Measurements from ENCODE around the gene GRB7.
A peak's percentile ranks its signal among the peaks of the same experiment; 100 is the strongest.

Gene GRB7

DNA sequence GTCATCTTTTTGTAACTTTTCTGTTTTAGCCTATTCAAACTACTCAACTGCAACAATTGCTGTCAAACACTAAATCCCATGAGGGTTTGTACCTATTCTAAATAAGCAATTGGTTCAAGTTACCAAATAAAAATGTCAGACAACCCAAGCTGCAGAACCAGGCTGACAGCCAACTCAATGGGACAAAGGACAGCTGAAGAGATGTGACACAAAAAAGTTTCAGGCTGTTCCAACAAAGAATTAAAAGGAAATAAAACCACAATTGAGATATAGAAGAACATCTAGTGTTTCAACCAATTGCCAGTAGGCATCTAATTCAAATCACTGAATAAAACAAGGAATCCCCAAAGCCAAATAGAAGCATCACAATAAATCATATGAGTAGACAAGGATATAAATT, 49.3 kb downstream of the GRB7 start:
- H3K79me2 ChIP-seq (ENCODE audit: insufficient read depth, low read length) = peaks cover 24% of the 10 kb centered on the region; the same call in 1 of the 2 replicates
- no peaks in the 10 kb centered on the region for H3K9me2 ChIP-seq (replicated peaks; ENCODE audit: insufficient read depth, low read length)
- peak overlapping the region; percentile 51 for H3K27ac ChIP-seq (ENCODE audit: low read depth, low read length)
- H3K4me2 ChIP-seq (ENCODE audit: low read depth, low read length, poor library complexity, severe bottlenecking) = no peak overlapping the region
- H3F3A ChIP-seq (ENCODE audit: insufficient read depth) = peaks cover 32% of the 10 kb centered on the region
- no peak overlapping the region; the same call in 1 of the 2 replicates for H3K9ac ChIP-seq (ENCODE audit: low read length)
- no peak for TF ChIP-seq EZH2phosphoT487 (conservative IDR thresholded peaks at IDR 0.05; ENCODE audit: low read length)
- no peak for TF ChIP-seq CTCF (IDR thresholded peaks at IDR 0.05; ENCODE audit: insufficient read depth, low read length, poor library complexity, severe bottlenecking)
- H2AFZ ChIP-seq (ENCODE audit: low read depth, low read length, severe bottlenecking) = no peak overlapping the region
- no peaks in the 10 kb centered on the region for H3K9me3 ChIP-seq (ENCODE audit: insufficient read depth, low read length)
- H3K4me3 ChIP-seq (ENCODE audit: insufficient read depth, low read length, poor library complexity, severe bottlenecking) = no peak overlapping the region
- H3K36me3 ChIP-seq (ENCODE audit: low read length) = peaks cover 64% of the 10 kb centered on the region
- no peaks in the 10 kb centered on the region for H3K27me3 ChIP-seq (ENCODE audit: low read length)
- no peaks in the 10 kb centered on the region for H4K20me1 ChIP-seq (ENCODE audit: low read depth, low read length)

- Histone ChIP-seq H3K27me3 (ENCODE audit: low read length) (no peaks in the 10 kb centered on the region), H3F3A (ENCODE audit: insufficient read depth) (peaks cover 30% of the 10 kb centered on the region), H3K79me2 (ENCODE audit: insufficient read depth, low read length) (peaks cover 21% of the 10 kb centered on the region; the same call in 1 of the 2 replicates), H3K9me2 (replicated peaks; ENCODE audit: insufficient read depth, low read length) (no peaks in the 10 kb centered on the region), H4K20me1 (ENCODE audit: low read depth, low read length) (no peaks in the 10 kb centered on the region), H3K4me2 (ENCODE audit: low read depth, low read length, poor library complexity, severe bottlenecking) (no peak overlapping the region), H3K9me3 (ENCODE audit: insufficient read depth, low read length) (no peaks in the 10 kb centered on the region), H3K27ac (ENCODE audit: low read depth, low read length) (peak overlapping the region; percentile 51), H3K4me3 (ENCODE audit: insufficient read depth, low read length, poor library complexity, severe bottlenecking) (no peak overlapping the region), H3K36me3 (ENCODE audit: low read length) (peaks cover 70% of the 10 kb centered on the region), H2AFZ (ENCODE audit: low read depth, low read length, severe bottlenecking) (no peak overlapping the region), H3K9ac (ENCODE audit: low read length) (no peak overlapping the region)
- no peak for TF ChIP-seq EZH2phosphoT487 (conservative IDR thresholded peaks at IDR 0.05; ENCODE audit: low read length)
- TF ChIP-seq CTCF (IDR thresholded peaks at IDR 0.05; ENCODE audit: insufficient read depth, low read length, poor library complexity, severe bottlenecking) = no peak
These were observed 50.2 kb downstream of the GRB7 start for GRCh38 chr17:39787743-39788484.

- no peaks in the 10 kb centered on the region for H3K9me2 ChIP-seq (replicated peaks; ENCODE audit: insufficient read depth, low read length)
- peaks cover 30% of the 10 kb centered on the region for H3K79me2 ChIP-seq (ENCODE audit: insufficient read depth, low read length)
- H2AFZ ChIP-seq (ENCODE audit: low read depth, low read length, severe bottlenecking) = no peak overlapping the region
- peaks cover 48% of the 10 kb centered on the region for H3F3A ChIP-seq (ENCODE audit: insufficient read depth)
- H3K4me3 ChIP-seq (ENCODE audit: insufficient read depth, low read length, poor library complexity, severe bottlenecking) = no peak overlapping the region
- no peak for TF ChIP-seq CTCF (IDR thresholded peaks at IDR 0.05; ENCODE audit: insufficient read depth, low read length, poor library complexity, severe bottlenecking)
- no peak for TF ChIP-seq EZH2phosphoT487 (conservative IDR thresholded peaks at IDR 0.05; ENCODE audit: low read length)
- peaks cover 54% of the 10 kb centered on the region for H3K36me3 ChIP-seq (ENCODE audit: low read length)
- no peaks in the 10 kb centered on the region for H3K27me3 ChIP-seq (ENCODE audit: low read length)
- H3K4me2 ChIP-seq (ENCODE audit: low read depth, low read length, poor library complexity, severe bottlenecking) = no peak overlapping the region
- H3K27ac ChIP-seq (ENCODE audit: low read depth, low read length) = peak overlapping the region; percentile 98; the same call in 1 of the 2 replicates
- H3K9me3 ChIP-seq (ENCODE audit: insufficient read depth, low read length) = no peaks in the 10 kb centered on the region
- no peak overlapping the region for H3K9ac ChIP-seq (ENCODE audit: low read length)
- H4K20me1 ChIP-seq (ENCODE audit: low read depth, low read length) = no peaks in the 10 kb centered on the region
These were observed 53.6 kb downstream of the GRB7 start for GRCh38 chr17:39791111-39791992.
